K562 (cell line): ENCODE measurements around the gene ARMC9.

Source experiments
- CTCF ChIP-seq, 3 experiments: IDR thresholded peaks in 2 of 3; conservative IDR thresholded peaks in 1 of 3; 2 replicates each; pipeline ENCODE4 v1.5.1; 2011 to 2012; ENCODE audit warnings: low read length in 3 of 3, mild to moderate bottlenecking in 3 of 3, control low read depth in 2 of 3, improper control_type of control experiment in 1 of 3, inconsistent platforms in 1 of 3, low read depth in 1 of 3, mixed read lengths in 1 of 3, moderate library complexity in 1 of 3; ENCODE audit not compliant: insufficient read depth in 2 of 3
- YBX1 ChIP-seq: fragments of 450-650 bp; IDR thresholded peaks from 2 replicates; pipeline ENCODE4 v1.7.1; 2016; ENCODE audit warnings: mild to moderate bottlenecking

- TF ChIP-seq YBX1 (no peak), CTCF (IDR thresholded peaks at IDR 0.05 in 2 of 3, conservative IDR thresholded peaks at IDR 0.05 in 1 of 3; ENCODE audit: insufficient read depth in 2 of 3, low read depth in 1 of 3, low read length in 3 of 3) (0 out of 6 replicates have a peak, but pooled peaks of 1 of the 3 experiments have one; percentile 9)
These were observed 7.8 kb upstream of the ARMC9 start for GRCh38 chr2:231190531-231191197.
